Adrenal gland (tissue), 12 donors: ENCODE results near the gene ABCB10. TPM values are rescaled to one million over a fixed set of nuclear protein-coding genes. Genes with fewer than 3 reads are reported as not detected.

Experiments
- DNase-seq, 7 donors: peaks; one replicate each; pipeline ENCODE4 v3.0.0-alpha.2; 2019 to 2020
- H3K27ac ChIP-seq, 5 donors: fragments of 200-600 bp; sonication (generic) in 4 of 5; 1 replicate in 3 of 5; 2 replicates in 2 of 5; pipeline versions ENCODE4 v1.5.1 to v1.8.0; 2016 to 2020; ENCODE audit warnings: mild to moderate bottlenecking in 1 of 5
- H3K27me3 ChIP-seq: fragments of 200-600 bp; 2 replicates; pipeline ENCODE4 v1.8.0; 2021
- H3K36me3 ChIP-seq, 2 donors: fragments of 200-600 bp; replicated peaks in 1 of 2; 1 replicate in 1 of 2; 2 replicates in 1 of 2; pipeline versions ENCODE4 v1.5.1 to v1.8.0; 2018 to 2022
- H3K4me1 ChIP-seq, 2 donors: fragments of 200-600 bp; replicated peaks in 1 of 2; 1 replicate in 1 of 2; 2 replicates in 1 of 2; pipeline versions ENCODE4 v1.5.1 to v1.8.0; 2018 to 2021
- H3K4me3 ChIP-seq, 4 donors: fragments of 200-600 bp; sonication (generic) in 3 of 4; one replicate each; pipeline ENCODE4 v1.5.1; 2016 to 2018
- H3K9me3 ChIP-seq, 3 donors: fragments of 200-600 bp; sonication (generic) in 1 of 3; replicated peaks in 1 of 3; 1 replicate in 2 of 3; 2 replicates in 1 of 3; pipeline versions ENCODE4 v1.5.1 to v1.8.0; 2016 to 2021
- CTCF ChIP-seq, 6 experiments: fragments of 450-650 bp in 4 of 6; fragments of 200-600 bp in 2 of 6; sonication (generic) in 1 of 6; IDR thresholded peaks; 1 replicate in 5 of 6; 2 replicates in 1 of 6; pipeline versions ENCODE4 v1.5.1 to v1.8.0; 2016 to 2021; ENCODE audit warnings: antibody characterized with exemption in 6 of 6, mild to moderate bottlenecking in 2 of 6, moderate library complexity in 1 of 6
- POLR2A ChIP-seq, 2 donors: fragments of 450-650 bp; IDR thresholded peaks; one replicate each; pipeline ENCODE4 v1.6.1; 2017; ENCODE audit warnings: antibody characterized with exemption in 2 of 2, mild to moderate bottlenecking in 2 of 2, moderate library complexity in 1 of 2
- WGBS, 4 donors: extraction: QIAGEN DNeasy Blood & Tissue Kit in 2 of 4; methylation state at CpG; one replicate each; pipeline versions ENCODE4 v1.1.5 to v1.1.7; 2013 to 2017; 5-methylcytosine and 5-hydroxymethylcytosine counted together
- intact Hi-C, 2 donors: fragments of 100-400 bp; cut with DNase I; formaldehyde crosslinking; loops; one replicate each; pipeline versions ENCODE4 v1.14.1 to v1.15.0; 2022 to 2023
- polyA plus RNA-seq, 3 donors: library from polyadenylated mRNA; stranded (reverse); fragments of 200-250 nt in 2 of 3; fragments of 350-450 nt in 1 of 3; fragmentation: Illumina TruSeq in 1 of 3; extraction: RNeasy Lipid Tissue Mini Kit (QIAGEN cat#74804) in 1 of 3; gene quantifications; one replicate each; pipeline ENCODE4 v1.2.3, GENCODE V29; 2013 to 2014
- total RNA-seq, 9 donors: library from RNA; depleted of rRNA in 4 of 9; stranded (reverse); fragments of >200 nt in 4 of 9; fragments of 120-200 nt in 1 of 9; fragmentation: NEBNext Ultra II Directional in 1 of 9; extraction: Animal tissue kit (Norgen Biotek cat#: 25700) in 1 of 9; gene quantifications; one replicate each; pipeline versions ENCODE4 v1.1.0 to v1.2.4, GENCODE V29; 2013 to 2023
- donor health status: healthy with polysubstance abuse.
- donor health status: Bipolar disorder and iron deficiency.
- donor health status: DM: yes; HTN: yes; CAD: no.
- donor health status: DM: no; HTN: no; CAD: no.
- donor health status: DM: no; HTN: no; CAD: no.
- donor health status: DM: yes; HTN: yes; CAD: no.

Gene ABCB10
- total and polyA plus RNA-seq, 12 donors = 4.7 to 15.0 (median 12.2) TPM

- H3K9me3 ChIP-seq = no peaks in the 10 kb centered on the region
- intact Hi-C loops = no loop called here
- peak in 1 of 7 donors; percentile 9 for DNase-seq
- H3K4me3 ChIP-seq = no peak overlapping the region
- no peaks in the 10 kb centered on the region for H3K36me3 ChIP-seq
- no peak overlapping the region for H3K27ac ChIP-seq
- WGBS, 4 donors = 65 to 75% (median 70%) methylated on average over 20 of the region's 20 CpGs
- no peaks in the 10 kb centered on the region for H3K4me1 ChIP-seq
- TF ChIP-seq CTCF (IDR thresholded peaks at IDR 0.05) = no peak
- TF ChIP-seq POLR2A (IDR thresholded peaks at IDR 0.05) = no peak
- H3K27me3 ChIP-seq = no peaks in the 10 kb centered on the region
Observed at GRCh38 chr1:229570305-229570704, 11.8 kb upstream of the ABCB10 start.

GRCh38 chr1:229567109-229567868 is 8.8 kb upstream of the ABCB10 start:
- no peaks in the 10 kb centered on the region for H3K36me3 ChIP-seq
- no peaks in the 10 kb centered on the region for H3K27me3 ChIP-seq
- H3K4me1 ChIP-seq = no peaks in the 10 kb centered on the region
- TF ChIP-seq CTCF (IDR thresholded peaks at IDR 0.05) (no peak), POLR2A (IDR thresholded peaks at IDR 0.05) (no peak)
- intact Hi-C loops = loop anchor here in 1 of 2 donors (10.0 kb wide), 1 partner anchor 58 kb away; the partner anchor contains the start of genes TAF5L and URB2
- H3K4me3 ChIP-seq = no peak overlapping the region
- WGBS, 4 donors = 48 to 60% (median 57%) methylated on average over 13 of the region's 13 CpGs
- H3K27ac ChIP-seq = no peak overlapping the region
- DNase-seq = peak in 1 of 7 donors; percentile 29
- no peaks in the 10 kb centered on the region for H3K9me3 ChIP-seq

GRCh38 chr1:229563701-229564100 is 5.2 kb upstream of the ABCB10 start:
- 50 to 59% (median 54%) methylated on average over 5 of the region's 5 CpGs for WGBS, 4 donors

GRCh38 chr1:229563241-229563640 is 4.7 kb upstream of the ABCB10 start:
- DNase-seq = peak in 1 of 7 donors; percentile 31
- Histone ChIP-seq H3K27me3 (no peaks in the 10 kb centered on the region), H3K9me3 (no peaks in the 10 kb centered on the region), H3K4me1 (peaks cover 0 to 5% of the 10 kb centered on the region in 2 donors), H3K36me3 (no peaks in the 10 kb centered on the region), H3K4me3 (no peak overlapping the region), H3K27ac (no peak overlapping the region)
- WGBS, 4 donors = 54 to 68% (median 60%) methylated on average over 7 of the region's 7 CpGs
- TF ChIP-seq POLR2A (IDR thresholded peaks at IDR 0.05) = no peak
- intact Hi-C loops = loop anchor here in 1 of 2 donors (10.0 kb wide), 1 partner anchor 62 kb away; the partner anchor contains the start of genes TAF5L and URB2

More at GRCh38 chr1:229563701-229564100, 5.2 kb upstream of the ABCB10 start:
- H3K27me3 ChIP-seq = no peaks in the 10 kb centered on the region
- no peaks in the 10 kb centered on the region for H3K36me3 ChIP-seq
- H3K4me1 ChIP-seq = peaks cover 0 to 5% of the 10 kb centered on the region in 2 donors
- H3K9me3 ChIP-seq = no peaks in the 10 kb centered on the region
- peak in 2 of 7 donors; percentile 25 to 53 for DNase-seq
- H3K4me3 ChIP-seq = no peak overlapping the region
- H3K27ac ChIP-seq = no peak overlapping the region
- no peak for TF ChIP-seq POLR2A (IDR thresholded peaks at IDR 0.05)
- intact Hi-C loops = loop anchor here in 1 of 2 donors (10.0 kb wide), 1 partner anchor 61 kb away; the partner anchor contains the start of genes TAF5L and URB2

GRCh38 chr1:229562686-229563085 is 4.2 kb upstream of the ABCB10 start:
- WGBS, 4 donors = 71 to 89% (median 80%) methylated on average over 3 of the region's 3 CpGs
- Histone ChIP-seq H3K9me3 (no peaks in the 10 kb centered on the region), H3K36me3 (no peaks in the 10 kb centered on the region), H3K27ac (no peak overlapping the region), H3K4me3 (no peak overlapping the region), H3K27me3 (no peaks in the 10 kb centered on the region), H3K4me1 (peaks cover 0 to 6% of the 10 kb centered on the region in 2 donors)
- DNase-seq = peak in 1 of 7 donors; percentile 14
- intact Hi-C loops = loop anchor here in 1 of 2 donors (10.0 kb wide), 1 partner anchor 62 kb away; the partner anchor contains the start of genes TAF5L and URB2
- TF ChIP-seq CTCF (IDR thresholded peaks at IDR 0.05) (no peak), POLR2A (IDR thresholded peaks at IDR 0.05) (no peak)
